HG03095 (cell line): ENCODE results near the gene BCAP31.
"Not testable (repeated sequence)": the region's sequence is repeated elsewhere in the genome, so short reads cannot be mapped to it uniquely, and the experiment has no call there.

Source experiments
- ATAC-seq: cut with Tn5 transposase; IDR thresholded peaks from one replicate; pipeline ENCODE4 v1.9.1; 2021; ENCODE audit warnings: moderate library complexity; ENCODE audit not compliant: unreplicated experiment

Gene BCAP31

DNA sequence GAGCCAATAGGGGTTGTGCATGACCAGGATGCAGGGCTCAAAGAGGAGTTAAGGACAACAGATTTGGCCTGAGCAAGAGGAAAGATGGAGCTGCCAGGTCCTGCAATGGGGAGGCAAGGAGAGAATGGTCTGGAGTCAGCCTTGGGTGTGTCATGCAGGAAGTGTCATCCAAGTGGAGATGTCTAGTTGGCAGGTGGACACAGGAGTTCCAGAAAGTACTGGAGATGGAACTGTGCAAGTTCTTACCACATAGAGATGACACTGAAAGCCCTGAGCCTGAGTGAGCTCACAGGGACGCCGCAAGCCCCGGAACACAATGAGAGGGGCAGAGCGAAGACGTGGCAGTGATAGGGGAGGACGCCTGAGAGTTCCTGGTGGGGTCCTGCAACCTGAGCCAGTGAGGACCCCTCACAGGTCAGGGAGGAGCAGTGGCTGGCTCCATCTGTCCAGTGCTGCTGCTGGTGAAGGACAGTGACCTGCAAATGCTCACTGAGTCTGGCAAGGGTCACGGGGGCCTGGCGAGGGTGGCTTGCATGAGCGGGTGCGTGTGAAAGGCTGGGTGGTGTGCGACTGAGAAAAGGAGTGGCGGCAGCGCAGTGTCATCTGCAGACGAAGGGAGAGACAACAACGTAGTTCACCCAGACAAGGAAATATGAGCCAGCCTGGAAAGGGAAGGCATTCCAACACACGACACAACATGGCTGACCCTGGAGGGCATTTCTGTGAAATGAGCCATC is 27.0 kb downstream of the BCAP31 start:
- not testable (repeated sequence) for ATAC-seq

GRCh38 chrX:153696538-153696937 is 27.6 kb downstream of the BCAP31 start:
- ATAC-seq = not testable (repeated sequence)

DNA sequence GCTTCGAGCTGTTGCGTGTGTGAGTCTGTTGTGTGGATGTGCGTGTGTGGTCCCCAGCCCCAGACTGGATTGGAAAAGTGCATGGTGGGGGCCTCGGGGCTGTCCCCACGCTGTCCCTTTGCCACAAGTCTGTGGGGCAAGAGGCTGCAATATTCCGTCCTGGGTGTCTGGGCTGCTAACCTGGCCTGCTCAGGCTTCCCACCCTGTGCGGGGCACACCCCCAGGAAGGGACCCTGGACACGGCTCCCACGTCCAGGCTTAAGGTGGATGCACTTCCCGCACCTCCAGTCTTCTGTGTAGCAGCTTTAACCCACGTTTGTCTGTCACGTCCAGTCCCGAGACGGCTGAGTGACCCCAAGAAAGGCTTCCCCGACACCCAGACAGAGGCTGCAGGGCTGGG is 28.1 kb downstream of the BCAP31 start:
- ATAC-seq = no peak

- no peak for ATAC-seq
These were observed 29.4 kb downstream of the BCAP31 start for GRCh38 chrX:153694687-153695270.

DNA sequence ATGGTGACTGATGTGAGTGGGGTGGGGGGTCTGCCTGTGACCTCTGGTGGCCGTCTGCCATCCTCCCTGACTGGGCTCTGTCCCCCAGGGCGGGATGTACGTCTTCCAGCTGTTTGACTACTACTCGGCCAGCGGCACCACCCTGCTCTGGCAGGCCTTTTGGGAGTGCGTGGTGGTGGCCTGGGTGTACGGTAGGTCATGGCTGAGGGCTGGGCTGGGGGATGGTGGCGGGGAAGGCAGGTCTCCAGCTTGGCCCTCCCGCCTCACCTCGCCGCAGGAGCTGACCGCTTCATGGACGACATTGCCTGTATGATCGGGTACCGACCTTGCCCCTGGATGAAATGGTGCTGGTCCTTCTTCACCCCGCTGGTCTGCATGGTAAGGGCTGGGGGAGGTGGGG is 29.9 kb downstream of the BCAP31 start:
- not testable (repeated sequence) for ATAC-seq

GRCh38 chrX:153693216-153694086 is 30.7 kb downstream of the BCAP31 start:
- no peak for ATAC-seq

GRCh38 chrX:153692611-153693156 is 31.5 kb downstream of the BCAP31 start:
- ATAC-seq = no peak

- no peak for ATAC-seq
These were observed 32.2 kb downstream of the BCAP31 start for GRCh38 chrX:153692003-153692402.

GRCh38 chrX:153691032-153691827 is 33.0 kb downstream of the BCAP31 start:
- not testable (repeated sequence) for ATAC-seq

GRCh38 chrX:153690466-153690865 is 33.7 kb downstream of the BCAP31 start:
- ATAC-seq = no peak

- no peak for ATAC-seq
These were observed 34.3 kb downstream of the BCAP31 start for GRCh38 chrX:153689654-153690465.

- no peak for ATAC-seq
These were observed 35.1 kb downstream of the BCAP31 start for GRCh38 chrX:153688911-153689590.

DNA sequence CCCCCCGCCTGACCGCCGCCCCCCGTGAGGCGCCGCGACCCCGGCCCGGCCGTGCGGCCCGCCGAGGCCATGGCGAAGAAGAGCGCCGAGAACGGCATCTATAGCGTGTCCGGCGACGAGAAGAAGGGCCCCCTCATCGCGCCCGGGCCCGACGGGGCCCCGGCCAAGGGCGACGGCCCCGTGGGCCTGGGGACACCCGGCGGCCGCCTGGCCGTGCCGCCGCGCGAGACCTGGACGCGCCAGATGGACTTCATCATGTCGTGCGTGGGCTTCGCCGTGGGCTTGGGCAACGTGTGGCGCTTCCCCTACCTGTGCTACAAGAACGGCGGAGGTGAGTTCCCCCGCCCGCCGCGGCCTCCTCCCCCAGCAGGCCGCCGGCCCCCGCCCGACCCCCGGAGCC is 35.7 kb downstream of the BCAP31 start:
- ATAC-seq = no peak

- no peak for ATAC-seq
These were observed 36.1 kb downstream of the BCAP31 start for GRCh38 chrX:153688071-153688470.

DNA sequence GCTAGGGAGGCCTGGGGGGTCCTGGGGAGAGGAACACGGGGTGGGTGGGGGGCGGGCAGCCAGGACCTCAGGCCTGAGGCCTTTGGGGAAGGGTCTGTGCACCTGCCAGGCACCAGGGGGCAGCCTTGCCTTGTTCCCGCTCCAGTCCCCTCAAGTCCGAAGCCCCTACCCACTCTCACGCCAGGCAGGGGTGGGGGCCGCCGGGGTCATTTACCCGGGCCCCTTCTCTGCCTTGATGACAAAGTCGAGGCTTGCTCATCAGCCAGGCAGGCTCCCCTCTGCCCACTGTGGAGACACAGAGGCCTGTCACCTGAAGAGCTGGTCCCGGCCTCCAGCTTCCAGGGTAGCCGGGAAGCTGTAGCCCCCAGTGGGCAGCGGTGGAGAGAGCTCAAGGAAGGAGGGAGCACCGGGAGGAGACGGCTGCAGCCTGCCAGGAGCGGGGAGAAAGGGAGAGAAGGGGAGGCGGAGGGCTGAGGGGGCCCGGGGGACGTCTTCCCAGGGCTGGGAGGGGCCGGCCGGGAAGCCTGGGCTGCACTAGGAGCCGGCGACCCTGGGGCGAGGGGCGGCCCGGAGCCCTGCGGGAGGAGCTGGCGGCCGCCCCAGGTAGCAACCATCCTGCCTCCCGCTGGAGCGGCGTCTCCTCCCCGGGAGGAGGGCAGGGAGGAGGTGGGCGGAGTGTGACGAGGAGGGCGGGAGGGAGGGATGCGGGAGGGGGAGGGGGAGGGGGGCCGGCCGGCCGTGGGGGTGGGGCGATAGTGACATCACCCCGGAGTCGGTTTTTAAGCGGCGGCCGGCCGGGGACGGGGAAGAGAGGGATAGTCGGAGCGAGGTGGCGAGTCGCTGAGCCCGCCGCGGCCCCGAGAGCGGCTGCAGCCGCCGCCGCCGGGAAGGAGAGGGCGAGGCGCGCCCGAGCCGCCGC is 36.8 kb downstream of the BCAP31 start, which contains the start of gene SLC6A8:
Gene SLC6A8 (plus strand): TSS at position 806 of the 919 bp plus-strand sequence. CDS start 649 bp downstream, outside the sequence.
- ATAC-seq = no peak

DNA sequence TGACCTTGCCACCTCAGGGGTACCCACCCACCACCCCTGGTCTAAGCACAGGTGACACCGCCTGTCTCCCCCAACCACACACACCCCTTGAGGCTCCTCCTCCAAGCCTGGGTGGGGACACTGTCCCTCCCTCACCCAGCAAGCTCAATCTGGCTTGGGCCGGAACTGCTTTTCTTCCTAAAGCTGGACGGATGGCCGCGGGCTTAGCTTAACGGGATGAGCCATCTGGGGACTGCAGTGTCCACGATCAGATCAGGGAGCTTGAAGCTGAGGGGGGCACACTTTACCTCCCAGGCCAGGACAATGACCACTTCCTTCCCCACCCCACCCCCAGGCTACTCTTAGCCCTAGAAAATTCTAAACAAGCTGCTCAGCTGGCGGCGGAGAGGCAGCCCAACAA is 37.5 kb downstream of the BCAP31 start:
- no peak for ATAC-seq

- ATAC-seq = no peak
These were observed 38.2 kb downstream of the BCAP31 start for GRCh38 chrX:153685751-153686696.
